ENCODE data around the gene KSR2. TPM values are rescaled to one million over a fixed set of nuclear protein-coding genes. Genes with fewer than 3 reads are reported as not detected.

The KSR2 gene
- total and polyA plus RNA-seq, 2 of the 13 experiments (the other 11 are each of a cell fraction or from before 2014, with no cell fraction given): 0.02 TPM; not detected in 1

DNA sequence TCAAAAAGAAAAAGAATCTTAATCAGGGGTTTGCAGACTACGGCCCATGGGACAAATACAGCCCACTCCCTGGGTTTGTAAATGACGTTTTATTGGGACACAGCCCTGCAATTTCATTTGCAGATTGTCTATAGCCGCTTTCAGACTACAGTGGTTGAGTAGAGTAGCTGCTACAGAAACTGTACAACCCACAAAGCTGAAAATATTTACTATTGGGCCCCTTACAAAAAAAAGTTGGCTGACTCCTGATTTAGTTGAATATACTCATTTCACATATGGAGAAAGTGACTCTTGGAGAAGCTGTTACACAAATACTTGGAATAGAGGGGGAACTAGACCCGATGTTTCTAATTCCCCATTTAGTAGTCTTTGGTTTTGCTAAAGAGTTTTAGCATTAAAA is 444.8 kb downstream of the KSR2 start (continued):
- TF ChIP-seq, protein P1, sequence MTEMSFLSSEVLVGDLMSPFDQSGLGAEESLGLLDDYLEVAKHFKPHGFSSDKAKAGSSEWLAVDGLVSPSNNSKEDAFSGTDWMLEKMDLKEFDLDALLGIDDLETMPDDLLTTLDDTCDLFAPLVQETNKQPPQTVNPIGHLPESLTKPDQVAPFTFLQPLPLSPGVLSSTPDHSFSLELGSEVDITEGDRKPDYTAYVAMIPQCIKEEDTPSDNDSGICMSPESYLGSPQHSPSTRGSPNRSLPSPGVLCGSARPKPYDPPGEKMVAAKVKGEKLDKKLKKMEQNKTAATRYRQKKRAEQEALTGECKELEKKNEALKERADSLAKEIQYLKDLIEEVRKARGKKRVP (CRISPR knock-in tag; IDR thresholded peaks at IDR 0.05): no peak
- no peak for TF ChIP-seq ARHGAP35 (CRISPR knock-in tag; IDR thresholded peaks at IDR 0.05; ENCODE audit: borderline replicate concordance)
- no peak for TF ChIP-seq ZNF124 (CRISPR knock-in tag; IDR thresholded peaks at IDR 0.05)
- no peak for TF ChIP-seq ZSCAN21 (CRISPR knock-in tag; IDR thresholded peaks at IDR 0.05; ENCODE audit: borderline replicate concordance)
- TF ChIP-seq, protein P2, sequence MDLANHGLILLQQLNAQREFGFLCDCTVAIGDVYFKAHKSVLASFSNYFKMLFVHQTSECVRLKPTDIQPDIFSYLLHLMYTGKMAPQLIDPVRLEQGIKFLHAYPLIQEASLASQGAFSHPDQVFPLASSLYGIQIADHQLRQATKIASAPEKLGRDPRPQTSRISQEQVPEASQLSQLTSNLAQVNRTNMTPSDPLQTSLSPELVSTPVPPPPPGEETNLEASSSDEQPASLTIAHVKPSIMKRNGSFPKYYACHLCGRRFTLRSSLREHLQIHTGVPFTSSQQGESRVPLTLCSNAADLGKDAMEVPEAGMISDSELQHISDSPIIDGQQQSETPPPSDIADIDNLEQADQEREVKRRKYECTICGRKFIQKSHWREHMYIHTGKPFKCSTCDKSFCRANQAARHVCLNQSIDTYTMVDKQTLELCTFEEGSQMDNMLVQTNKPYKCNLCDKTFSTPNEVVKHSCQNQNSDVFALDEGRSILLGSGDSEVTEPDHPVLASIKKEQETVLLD (CRISPR knock-in tag; IDR thresholded peaks at IDR 0.05; ENCODE audit: low read depth): no peak
- TF ChIP-seq ZNF775 (CRISPR knock-in tag; IDR thresholded peaks at IDR 0.05; ENCODE audit: borderline replicate concordance): no peak
- no peak for TF ChIP-seq FLYWCH1 (CRISPR knock-in tag; IDR thresholded peaks at IDR 0.05)
- TF ChIP-seq, protein P3, sequence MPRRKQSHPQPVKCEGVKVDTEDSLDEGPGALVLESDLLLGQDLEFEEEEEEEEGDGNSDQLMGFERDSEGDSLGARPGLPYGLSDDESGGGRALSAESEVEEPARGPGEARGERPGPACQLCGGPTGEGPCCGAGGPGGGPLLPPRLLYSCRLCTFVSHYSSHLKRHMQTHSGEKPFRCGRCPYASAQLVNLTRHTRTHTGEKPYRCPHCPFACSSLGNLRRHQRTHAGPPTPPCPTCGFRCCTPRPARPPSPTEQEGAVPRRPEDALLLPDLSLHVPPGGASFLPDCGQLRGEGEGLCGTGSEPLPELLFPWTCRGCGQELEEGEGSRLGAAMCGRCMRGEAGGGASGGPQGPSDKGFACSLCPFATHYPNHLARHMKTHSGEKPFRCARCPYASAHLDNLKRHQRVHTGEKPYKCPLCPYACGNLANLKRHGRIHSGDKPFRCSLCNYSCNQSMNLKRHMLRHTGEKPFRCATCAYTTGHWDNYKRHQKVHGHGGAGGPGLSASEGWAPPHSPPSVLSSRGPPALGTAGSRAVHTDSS (CRISPR knock-in tag; conservative IDR thresholded peaks at IDR 0.05): no peak
- TF ChIP-seq, protein P4, sequence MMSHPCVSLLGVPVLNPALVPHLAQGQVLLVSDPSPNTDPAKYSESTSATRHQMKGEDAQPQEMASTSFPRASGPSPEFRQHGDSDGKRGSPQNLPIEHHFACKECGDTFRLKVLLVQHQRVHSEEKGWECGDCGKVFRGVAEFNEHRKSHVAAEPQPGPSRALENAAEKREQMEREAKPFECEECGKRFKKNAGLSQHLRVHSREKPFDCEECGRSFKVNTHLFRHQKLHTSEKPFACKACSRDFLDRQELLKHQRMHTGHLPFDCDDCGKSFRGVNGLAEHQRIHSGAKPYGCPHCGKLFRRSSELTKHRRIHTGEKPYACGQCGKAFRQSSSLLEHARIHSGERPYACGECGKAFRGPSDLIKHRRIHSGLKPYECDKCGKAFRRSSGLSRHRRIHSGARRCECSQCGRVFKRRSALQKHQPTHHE (CRISPR knock-in tag; IDR thresholded peaks at IDR 0.05; ENCODE audit: borderline replicate concordance): no peak
- TF ChIP-seq TBL1XR1 (IDR thresholded peaks at IDR 0.05; ENCODE audit: borderline replicate concordance, low read length, partially characterized antibody): no peak
- TF ChIP-seq NFATC3 (CRISPR knock-in tag; IDR thresholded peaks at IDR 0.05): no peak
- TF ChIP-seq U2AF1 (optimal IDR thresholded peaks at IDR 0.05; ENCODE audit: low read depth, low read length): no peak
- TF ChIP-seq ZNF256 (CRISPR knock-in tag; conservative IDR thresholded peaks at IDR 0.05): no peak

Measured in HepG2 (cell line).